Measurements from ENCODE around the gene LHFPL6. TPM values are rescaled to one million over a fixed set of nuclear protein-coding genes. Genes with fewer than 3 reads are reported as not detected.
A peak's percentile ranks its signal among the peaks of the same experiment; 100 is the strongest.

Gene LHFPL6
- total RNA-seq, 1 donor = 57.9 TPM

- no peak for TF ChIP-seq CTCF (IDR thresholded peaks at IDR 0.05; ENCODE audit: insufficient read depth, low read depth, low read length)
- H3K4me3 ChIP-seq (ENCODE audit: low read depth, low read length) = no peak overlapping the region
- DNase-seq (ENCODE audit: low read depth) = no peak
These were observed 184.6 kb downstream of the LHFPL6 start for GRCh38 chr13:39418424-39418823.

DNA sequence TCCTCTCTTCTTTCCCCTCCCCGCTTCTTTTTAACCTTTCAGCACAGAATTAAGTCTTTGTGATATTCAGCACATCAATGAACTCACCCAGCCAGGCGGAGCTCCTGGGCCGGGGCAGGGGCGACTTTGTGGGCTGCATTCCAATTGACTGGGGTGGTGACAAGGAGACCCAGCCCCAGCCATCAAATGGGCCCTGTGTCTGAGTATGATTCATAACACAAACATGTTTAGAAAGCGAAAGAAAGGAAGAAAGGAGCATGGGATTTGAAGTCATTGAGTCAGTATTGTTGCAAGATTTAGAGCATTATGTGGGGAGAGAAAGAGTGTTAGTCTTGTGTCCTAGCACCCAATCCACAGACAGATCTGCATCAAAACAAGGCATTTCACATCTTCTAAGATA lies 185.3 kb downstream of the LHFPL6 start:
- DNase-seq (ENCODE audit: low read depth) = peak; percentile 37
- TF ChIP-seq CTCF (IDR thresholded peaks at IDR 0.05; ENCODE audit: insufficient read depth, low read depth, low read length) = no peak
- H3K4me3 ChIP-seq (ENCODE audit: low read depth, low read length) = no peak overlapping the region

GRCh38 chr13:39417131-39417530 lies 185.9 kb downstream of the LHFPL6 start:
- peak; percentile 17 for TF ChIP-seq CTCF (IDR thresholded peaks at IDR 0.05; ENCODE audit: insufficient read depth, low read depth, low read length)
- no peak for DNase-seq (ENCODE audit: low read depth)

GRCh38 chr13:39415008-39415802 lies 187.8 kb downstream of the LHFPL6 start:
- DNase-seq (ENCODE audit: low read depth) = peak; percentile 65
- TF ChIP-seq CTCF (IDR thresholded peaks at IDR 0.05; ENCODE audit: insufficient read depth, low read depth, low read length) = peak; percentile 73

More at GRCh38 chr13:39417131-39417530, 185.9 kb downstream of the LHFPL6 start:
- no peak overlapping the region for H3K4me3 ChIP-seq (ENCODE audit: low read depth, low read length)

DNA sequence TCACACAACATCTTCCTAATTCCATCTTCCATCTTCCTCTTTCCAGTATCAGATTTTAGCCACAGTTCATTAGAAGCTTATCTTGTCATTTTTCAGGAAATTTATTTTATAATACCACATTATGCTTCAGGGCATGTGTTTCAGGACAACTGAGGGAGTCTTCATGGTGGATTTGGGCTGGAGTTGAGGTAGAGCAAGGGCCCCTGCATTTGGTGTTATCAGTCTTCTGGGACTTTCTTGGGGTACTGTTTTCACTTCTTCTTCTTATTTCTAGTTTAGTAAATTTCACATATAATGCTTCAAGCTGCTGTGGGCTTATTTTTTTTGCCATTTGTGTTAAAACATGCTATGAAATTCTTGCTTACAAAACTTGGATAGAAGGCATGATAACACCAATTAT lies 188.7 kb downstream of the LHFPL6 start:
- DNase-seq (ENCODE audit: low read depth) = no peak
- no peak for TF ChIP-seq CTCF (IDR thresholded peaks at IDR 0.05; ENCODE audit: insufficient read depth, low read depth, low read length)
- no peak overlapping the region for H3K4me3 ChIP-seq (ENCODE audit: low read depth, low read length)

More at GRCh38 chr13:39415008-39415802, 187.8 kb downstream of the LHFPL6 start:
- no peak overlapping the region for H3K4me3 ChIP-seq (ENCODE audit: low read depth, low read length)

- no peak for DNase-seq (ENCODE audit: low read depth)
- H3K4me3 ChIP-seq (ENCODE audit: low read depth, low read length) = no peak overlapping the region
- no peak for TF ChIP-seq CTCF (IDR thresholded peaks at IDR 0.05; ENCODE audit: insufficient read depth, low read depth, low read length)
These were observed 191.5 kb downstream of the LHFPL6 start for GRCh38 chr13:39411511-39411910.

All from fibroblast of villous mesenchyme (primary cell).